Measurements from ENCODE around the gene FOXK2. TPM values are rescaled to one million over a fixed set of nuclear protein-coding genes. Genes with fewer than 3 reads are reported as not detected.

Gene FOXK2
- 10 to 100 TPM; 35.8 to 61.0 (median 38.4) TPM for total RNA-seq

- ATAC-seq (ENCODE audit: low FRiP score) = peak; percentile 98
- DNase-seq (ENCODE audit: low spot score) = peak; percentile 51
- TF ChIP-seq, protein P1, sequence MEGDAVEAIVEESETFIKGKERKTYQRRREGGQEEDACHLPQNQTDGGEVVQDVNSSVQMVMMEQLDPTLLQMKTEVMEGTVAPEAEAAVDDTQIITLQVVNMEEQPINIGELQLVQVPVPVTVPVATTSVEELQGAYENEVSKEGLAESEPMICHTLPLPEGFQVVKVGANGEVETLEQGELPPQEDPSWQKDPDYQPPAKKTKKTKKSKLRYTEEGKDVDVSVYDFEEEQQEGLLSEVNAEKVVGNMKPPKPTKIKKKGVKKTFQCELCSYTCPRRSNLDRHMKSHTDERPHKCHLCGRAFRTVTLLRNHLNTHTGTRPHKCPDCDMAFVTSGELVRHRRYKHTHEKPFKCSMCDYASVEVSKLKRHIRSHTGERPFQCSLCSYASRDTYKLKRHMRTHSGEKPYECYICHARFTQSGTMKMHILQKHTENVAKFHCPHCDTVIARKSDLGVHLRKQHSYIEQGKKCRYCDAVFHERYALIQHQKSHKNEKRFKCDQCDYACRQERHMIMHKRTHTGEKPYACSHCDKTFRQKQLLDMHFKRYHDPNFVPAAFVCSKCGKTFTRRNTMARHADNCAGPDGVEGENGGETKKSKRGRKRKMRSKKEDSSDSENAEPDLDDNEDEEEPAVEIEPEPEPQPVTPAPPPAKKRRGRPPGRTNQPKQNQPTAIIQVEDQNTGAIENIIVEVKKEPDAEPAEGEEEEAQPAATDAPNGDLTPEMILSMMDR (IDR thresholded peaks at IDR 0.05) = no peak
Observed at GRCh38 chr17:82518826-82519810, at the start of gene FOXK2. Gene FOXK2 (plus strand): TSS chr17:82519732. CDS start chr17:82519889, 157 bp downstream.

DNA sequence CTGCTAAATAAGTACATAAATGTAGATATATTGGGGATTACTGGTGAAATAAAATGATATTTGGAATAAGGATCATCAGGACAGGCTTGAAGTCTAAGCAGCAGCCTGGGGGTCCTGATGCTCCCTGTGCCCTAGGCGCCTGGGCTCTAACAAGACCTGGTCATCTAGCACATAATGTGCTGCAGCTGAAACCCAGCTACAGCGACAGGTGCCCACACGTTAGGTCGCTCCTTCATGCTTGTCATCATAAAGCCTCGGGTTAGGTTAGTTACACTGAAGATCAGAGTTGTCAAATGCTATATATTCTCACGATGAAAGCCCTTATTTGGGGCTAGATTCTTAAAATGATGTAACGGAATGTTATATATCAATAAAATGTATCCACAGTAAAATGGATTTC, 49.5 kb upstream of the FOXK2 start:
- TF ChIP-seq, protein P1 (IDR thresholded peaks at IDR 0.05) = no peak
- ATAC-seq (ENCODE audit: low FRiP score) (no peak), DNase-seq (ENCODE audit: low spot score) (no peak)

GRCh38 chr17:82474223-82475010, 45.1 kb upstream of the FOXK2 start:
- TF ChIP-seq, protein P1 (IDR thresholded peaks at IDR 0.05) = no peak
- no peak for ATAC-seq (ENCODE audit: low FRiP score)
- no peak for DNase-seq (ENCODE audit: low spot score)

DNA sequence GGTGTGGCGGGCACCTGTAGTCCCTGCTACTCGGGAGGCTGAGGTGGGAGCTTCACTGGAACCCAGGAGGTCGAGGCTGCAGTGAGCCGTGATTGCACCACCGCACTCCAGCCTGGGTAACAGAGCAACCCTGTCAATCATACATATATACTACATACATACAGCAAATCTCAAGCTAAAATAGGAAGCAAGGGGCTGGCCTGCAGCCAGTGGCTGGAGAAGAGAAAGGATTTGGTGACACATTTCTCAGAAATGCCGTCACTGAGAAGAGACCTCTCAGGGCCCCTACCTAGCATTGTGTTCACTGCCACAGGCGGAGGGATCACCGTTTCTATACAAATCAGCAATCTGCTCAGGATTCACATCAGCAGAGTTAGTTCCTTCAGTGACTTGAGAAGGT, 44.1 kb upstream of the FOXK2 start:
- TF ChIP-seq, protein P1 (IDR thresholded peaks at IDR 0.05) = no peak
- DNase-seq (ENCODE audit: low spot score) = no peak
- ATAC-seq (ENCODE audit: low FRiP score) = no peak

DNA sequence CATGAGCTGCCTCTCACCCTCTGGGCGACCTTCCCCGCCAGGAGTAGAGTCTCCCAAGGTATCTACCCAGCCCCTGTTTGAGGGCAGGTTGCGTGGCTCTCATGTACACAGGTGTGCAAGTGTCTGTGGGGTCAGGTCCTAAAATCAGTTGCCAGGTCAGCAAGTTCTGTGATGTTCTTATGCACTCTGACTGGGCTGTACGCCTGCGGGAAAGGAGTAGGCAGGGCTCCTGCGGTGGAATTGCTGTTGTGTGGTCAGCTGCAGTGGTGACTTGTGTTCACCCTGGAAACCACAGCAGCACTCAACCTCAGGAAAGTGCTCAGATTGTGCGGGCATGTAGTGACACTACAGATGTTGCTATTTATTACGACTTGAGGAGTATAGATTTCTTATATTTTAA, 41.6 kb upstream of the FOXK2 start:
- TF ChIP-seq, protein P1 (IDR thresholded peaks at IDR 0.05) = no peak
- no peak for DNase-seq (ENCODE audit: low spot score)
- no peak for ATAC-seq (ENCODE audit: low FRiP score)

GRCh38 chr17:82479602-82480001, 39.9 kb upstream of the FOXK2 start:
- TF ChIP-seq, protein P1 (IDR thresholded peaks at IDR 0.05) = no peak
- DNase-seq (ENCODE audit: low spot score) = no peak
- ATAC-seq (ENCODE audit: low FRiP score) = no peak
